NB4 (cell line): Measurements from ENCODE around the gene GPRIN2.
"Not testable (repeated sequence)": the region's sequence is repeated elsewhere in the genome, so short reads cannot be mapped to it uniquely, and the experiment has no call there.

Source experiments
- DNase-seq: peaks from one replicate; pipeline ENCODE4 v3.0.0; 2010; ENCODE audit warnings: low read depth
- H3K4me3 ChIP-seq: one replicate; pipeline ENCODE4 v1.5.1; 2011; ENCODE audit warnings: mild to moderate bottlenecking, low read depth, low read length, moderate library complexity
- MYC ChIP-seq: IDR thresholded peaks from 2 replicates; pipeline ENCODE4 v1.6.1; 2011; ENCODE audit warnings: low read depth, low read length
- TF ChIP-seq, protein P1 (sequence below): IDR thresholded peaks from one replicate; pipeline ENCODE4 v1.5.1; 2012; ENCODE audit warnings: low read depth, low read length

GPRIN2 gene

DNA sequence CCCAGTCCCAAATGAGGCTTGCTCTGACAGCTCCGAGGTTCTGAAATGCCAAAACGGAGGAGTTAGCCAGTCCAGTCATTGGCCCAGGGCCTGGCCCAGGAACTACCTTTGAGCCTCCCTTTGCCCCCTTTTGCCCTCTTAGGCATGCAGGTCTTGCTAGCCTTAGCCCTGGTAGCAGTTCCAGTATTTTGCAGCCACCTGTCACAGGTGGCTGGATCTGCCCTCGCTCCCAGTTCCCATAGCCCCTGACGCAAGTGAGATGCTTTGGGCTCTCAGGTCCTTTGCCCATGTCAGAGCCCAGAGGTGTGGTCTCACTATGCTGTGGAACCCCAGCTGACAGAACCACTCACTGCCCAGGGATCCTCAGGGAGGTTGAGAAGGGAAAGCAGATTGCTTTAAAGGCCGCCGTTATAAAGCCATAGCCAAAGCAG, 42.0 kb downstream of the GPRIN2 start:
- no peak for DNase-seq
- no peak for TF ChIP-seq MYC
- TF ChIP-seq, protein P1, sequence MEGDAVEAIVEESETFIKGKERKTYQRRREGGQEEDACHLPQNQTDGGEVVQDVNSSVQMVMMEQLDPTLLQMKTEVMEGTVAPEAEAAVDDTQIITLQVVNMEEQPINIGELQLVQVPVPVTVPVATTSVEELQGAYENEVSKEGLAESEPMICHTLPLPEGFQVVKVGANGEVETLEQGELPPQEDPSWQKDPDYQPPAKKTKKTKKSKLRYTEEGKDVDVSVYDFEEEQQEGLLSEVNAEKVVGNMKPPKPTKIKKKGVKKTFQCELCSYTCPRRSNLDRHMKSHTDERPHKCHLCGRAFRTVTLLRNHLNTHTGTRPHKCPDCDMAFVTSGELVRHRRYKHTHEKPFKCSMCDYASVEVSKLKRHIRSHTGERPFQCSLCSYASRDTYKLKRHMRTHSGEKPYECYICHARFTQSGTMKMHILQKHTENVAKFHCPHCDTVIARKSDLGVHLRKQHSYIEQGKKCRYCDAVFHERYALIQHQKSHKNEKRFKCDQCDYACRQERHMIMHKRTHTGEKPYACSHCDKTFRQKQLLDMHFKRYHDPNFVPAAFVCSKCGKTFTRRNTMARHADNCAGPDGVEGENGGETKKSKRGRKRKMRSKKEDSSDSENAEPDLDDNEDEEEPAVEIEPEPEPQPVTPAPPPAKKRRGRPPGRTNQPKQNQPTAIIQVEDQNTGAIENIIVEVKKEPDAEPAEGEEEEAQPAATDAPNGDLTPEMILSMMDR: no peak
- no peak overlapping the region for H3K4me3 ChIP-seq

DNA sequence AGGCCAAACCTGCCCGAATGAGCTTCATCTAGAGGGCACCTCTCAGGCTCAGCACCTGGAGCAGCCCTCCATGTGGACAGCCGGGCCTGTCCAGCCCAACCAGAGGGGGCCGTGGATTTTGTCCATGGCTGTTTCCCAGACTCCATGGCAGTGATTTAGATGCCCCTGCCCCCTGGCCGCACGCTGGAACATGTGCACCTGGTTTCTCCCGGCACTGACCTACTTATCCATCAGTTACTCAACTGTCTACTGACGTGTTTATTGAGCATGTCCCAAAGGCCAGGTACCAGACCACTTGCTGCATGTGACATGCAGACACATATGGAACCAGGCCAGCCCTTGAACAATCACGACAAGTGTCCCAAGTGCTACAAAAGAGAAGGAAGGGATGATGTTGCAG, 43.1 kb downstream of the GPRIN2 start:
- DNase-seq, H3K4me3 ChIP-seq: not testable (repeated sequence)

DNA sequence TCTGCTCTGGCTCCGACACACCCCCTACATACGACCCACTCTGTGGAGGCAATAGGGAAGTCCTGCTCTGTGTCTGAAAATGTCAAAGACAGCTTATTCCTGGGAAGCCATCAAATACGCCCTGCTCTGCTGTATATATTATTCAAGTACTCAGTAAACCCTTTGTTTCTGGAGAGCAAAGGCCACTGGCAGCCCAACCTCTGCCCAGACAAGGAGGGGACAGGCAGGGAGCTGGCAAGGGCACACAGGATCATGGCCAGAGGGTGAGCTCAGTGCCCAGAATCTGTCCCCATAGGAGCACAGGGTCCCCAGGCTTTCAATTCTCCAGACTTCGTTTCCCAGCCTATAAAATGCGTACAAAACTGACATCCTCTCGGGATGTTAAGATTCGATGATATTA, 43.7 kb downstream of the GPRIN2 start:
- not testable (repeated sequence) for H3K4me3 ChIP-seq, DNase-seq

DNA sequence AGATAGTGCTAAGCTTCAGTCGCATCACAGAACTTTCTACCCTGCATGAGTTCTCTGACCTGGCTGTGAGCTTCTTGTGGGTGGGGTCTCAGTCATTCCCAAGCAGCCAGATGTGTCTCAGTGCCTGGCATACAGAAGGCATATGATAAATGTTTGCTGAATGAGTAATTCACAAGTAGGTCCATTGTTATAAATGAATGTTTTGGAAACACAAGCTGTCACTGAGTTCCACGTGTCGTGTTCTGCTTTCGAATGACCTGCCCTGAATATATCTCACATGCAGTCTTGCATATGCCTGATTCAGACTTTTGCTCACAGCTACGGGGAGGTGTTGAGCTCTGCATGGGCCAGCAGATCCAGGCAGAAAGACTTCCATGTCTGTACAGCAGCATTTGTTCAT, 44.5 kb downstream of the GPRIN2 start:
- DNase-seq, H3K4me3 ChIP-seq: not testable (repeated sequence)
